Caco-2 (cell line): ENCODE data around the gene MPI. TPM values are rescaled to one million over a fixed set of nuclear protein-coding genes. Genes with fewer than 3 reads are reported as not detected.
A peak's percentile ranks its signal among the peaks of the same experiment; 100 is the strongest.

Source experiments
- BruUV-seq: library from RNA; stranded (reverse); fragments of 400-500 nt; replicated peaks from 2 replicates; lab custom pipeline; 2021; lab: Mats Ljungman, UMichigan
- CTCF ChIA-PET: fragments of 300-600 bp; sonication (Branson Sonifier 250); formaldehyde crosslinking; loops from one replicate; lab custom pipeline; 2022; ENCODE audit warnings: antibody characterized with exemption; lab: Charles Lee
- POLR2A ChIA-PET: fragments of 300-600 bp; sonication (Branson Sonifier 250); formaldehyde crosslinking; loops from one replicate; lab custom pipeline; 2022; ENCODE audit warnings: antibody characterized with exemption; lab: Charles Lee
- DNase-seq, 2 experiments: peaks; one replicate each; pipeline versions ENCODE4 v3.0.0 to v3.0.0-alpha.2; 2020 to 2022
- H3K27me3 ChIP-seq: replicated peaks from 2 replicates; pipeline ENCODE4 v1.6.0; 2011; ENCODE audit warnings: low read length; ENCODE audit not compliant: control insufficient read depth, insufficient read depth
- H3K36me3 ChIP-seq: 2 replicates; pipeline ENCODE4 v1.5.1; 2011; ENCODE audit warnings: low read length; ENCODE audit not compliant: control insufficient read depth, insufficient read depth
- H3K4me1 ChIP-seq: fragments of 250-450 bp; sonication (Bioruptor Pico); 2 replicates; pipeline ENCODE4 v1.5.1; 2020; ENCODE audit warnings: mild to moderate bottlenecking
- H3K4me3 ChIP-seq: 2 replicates; pipeline ENCODE4 v1.5.1; 2011; ENCODE audit warnings: low read depth, mild to moderate bottlenecking, control low read depth, low read length
- H3K9me3 ChIP-seq: fragments of 250-450 bp; sonication (Bioruptor Pico); 2 replicates; pipeline ENCODE4 v1.5.1; 2020; ENCODE audit warnings: mild to moderate bottlenecking, moderate library complexity
- H3K27ac Mint-ChIP-seq: one replicate; pipeline ENCODE4 v1.8.0; 2022; ENCODE audit warnings: mixed read lengths; ENCODE audit not compliant: unreplicated experiment
- H3K27me3 Mint-ChIP-seq: one replicate; pipeline ENCODE4 v1.8.0; 2022; ENCODE audit warnings: mixed read lengths; ENCODE audit not compliant: insufficient read depth, unreplicated experiment
- H3K36me3 Mint-ChIP-seq: one replicate; pipeline ENCODE4 v1.8.0; 2022; ENCODE audit warnings: mild to moderate bottlenecking, mixed read lengths; ENCODE audit not compliant: insufficient read depth, unreplicated experiment
- H3K4me1 Mint-ChIP-seq: one replicate; pipeline ENCODE4 v1.8.0; 2022; ENCODE audit warnings: low read depth, mixed read lengths; ENCODE audit not compliant: unreplicated experiment
- H3K4me3 Mint-ChIP-seq: one replicate; pipeline ENCODE4 v1.8.0; 2022; ENCODE audit warnings: mild to moderate bottlenecking, moderate library complexity, mixed read lengths; ENCODE audit not compliant: unreplicated experiment
- H3K9me3 Mint-ChIP-seq: one replicate; pipeline ENCODE4 v1.8.0; 2022; ENCODE audit warnings: mixed read lengths; ENCODE audit not compliant: unreplicated experiment
- CTCF ChIP-seq, 2 experiments: fragments of 200-600 bp in 1 of 2; IDR thresholded peaks; 1 replicate in 1 of 2; 2 replicates in 1 of 2; pipeline versions ENCODE4 v1.5.1 to v1.8.0; 2011 to 2022; ENCODE audit warnings: antibody characterized with exemption in 1 of 2, control low read depth in 1 of 2, inconsistent platforms in 1 of 2, low read depth in 1 of 2, low read length in 1 of 2, mild to moderate bottlenecking in 1 of 2, moderate library complexity in 1 of 2; ENCODE audit not compliant: insufficient read depth in 1 of 2, severe bottlenecking in 1 of 2, unreplicated experiment in 1 of 2
- intact Hi-C: fragments of 100-400 bp; cut with micrococcal nuclease; formaldehyde crosslinking; loops from one replicate; pipeline ENCODE4 v1.10.0; 2022; ENCODE audit not compliant: unreplicated experiment
- total RNA-seq: library from RNA; stranded (reverse); gene quantifications from 2 replicates; pipeline ENCODE4 v1.2.3, GENCODE V29; 2022

MPI gene
- total RNA-seq, 1 experiment from 2014 or later = 29.1 TPM

DNA sequence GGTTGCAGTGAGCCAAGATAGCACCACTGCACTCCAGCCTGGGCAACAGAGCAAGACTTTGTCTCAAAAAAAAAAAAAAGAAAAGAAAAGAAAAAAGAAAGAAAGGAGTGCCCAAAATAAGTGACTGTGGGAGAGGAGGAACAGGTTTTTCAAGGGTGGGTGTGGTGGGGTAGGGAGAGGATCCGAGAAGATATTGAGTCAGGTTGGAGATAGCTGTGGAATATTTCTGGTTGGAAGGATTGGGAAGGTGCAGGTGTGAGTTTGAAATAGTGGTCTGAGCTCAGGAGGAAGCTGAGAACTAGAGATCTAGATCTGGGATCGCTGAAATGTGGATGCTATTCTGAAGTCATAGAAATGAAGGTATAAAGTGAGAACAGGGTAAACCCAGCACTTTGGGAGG lies 24.5 kb upstream of the MPI start:
- no peaks in the 10 kb centered on the region for H3K27me3 Mint-ChIP-seq
- Histone ChIP-seq H3K9me3 (peaks cover 6% of the 10 kb centered on the region; the same call in 1 of the 2 replicates), H3K4me1 (peaks cover 38% of the 10 kb centered on the region), H3K36me3 (peaks cover 3% of the 10 kb centered on the region; the same call in 1 of the 2 replicates), H3K4me3 (no peak overlapping the region), H3K27me3 (no peaks in the 10 kb centered on the region)
- peak overlapping the region; percentile 16 for H3K27ac Mint-ChIP-seq
- peaks cover 42% of the 10 kb centered on the region for H3K4me1 Mint-ChIP-seq
- H3K36me3 Mint-ChIP-seq = peaks cover 47% of the 10 kb centered on the region
- no peaks in the 10 kb centered on the region for H3K9me3 Mint-ChIP-seq
- no TSS peak for BruUV-seq
- ChIA-PET POLR2A (interaction anchor here (0.7 kb wide), 1 partner anchor 82 kb away, joined by 3 read pairs; no protein-coding TSS in a partner anchor), CTCF (interaction anchor here (0.6 to 0.9 kb wide), 2 partner anchors 37 to 94 kb away, joined by 3 to 5 read pairs; no protein-coding TSS in a partner anchor)
- intact Hi-C loops = no loop called here
- no peak overlapping the region for H3K4me3 Mint-ChIP-seq
- DNase-seq = no peak
- no peak for TF ChIP-seq CTCF (IDR thresholded peaks at IDR 0.05; ENCODE audit: insufficient read depth in 1 of 2, low read depth in 1 of 2, low read length in 1 of 2, severe bottlenecking in 1 of 2, unreplicated experiment in 1 of 2)

DNA sequence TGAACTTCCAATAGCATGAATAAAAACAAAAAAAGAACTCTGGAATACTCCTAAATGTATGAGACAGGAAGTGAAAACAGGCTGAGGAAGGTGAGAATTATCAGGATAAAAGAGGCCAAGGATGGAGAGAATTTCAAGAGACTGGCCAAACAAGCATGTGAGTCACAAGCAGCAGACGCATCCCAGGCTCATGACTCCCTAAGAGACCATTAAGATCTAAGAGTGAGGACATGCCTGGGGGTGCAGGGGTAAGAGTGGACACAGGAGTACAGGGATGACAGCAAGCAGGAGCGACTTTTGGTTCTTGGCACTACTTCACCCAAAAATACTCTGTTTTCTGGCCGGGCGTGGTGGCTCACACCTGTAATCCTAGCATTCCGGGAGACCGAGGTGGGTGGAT lies 23.8 kb upstream of the MPI start:
- BruUV-seq = no TSS peak
- peak overlapping the region; percentile 16 for H3K27ac Mint-ChIP-seq
- peaks cover 49% of the 10 kb centered on the region for H3K4me1 Mint-ChIP-seq
- no peaks in the 10 kb centered on the region for H3K27me3 Mint-ChIP-seq
- Histone ChIP-seq H3K4me3 (no peak overlapping the region), H3K36me3 (peaks cover 3% of the 10 kb centered on the region; the same call in 1 of the 2 replicates), H3K4me1 (peaks cover 46% of the 10 kb centered on the region), H3K9me3 (peaks cover 6% of the 10 kb centered on the region; the same call in 1 of the 2 replicates), H3K27me3 (no peaks in the 10 kb centered on the region)
- H3K36me3 Mint-ChIP-seq = peaks cover 54% of the 10 kb centered on the region
- no peak for DNase-seq
- H3K4me3 Mint-ChIP-seq = no peak overlapping the region
- TF ChIP-seq CTCF (IDR thresholded peaks at IDR 0.05; ENCODE audit: insufficient read depth in 1 of 2, low read depth in 1 of 2, low read length in 1 of 2, severe bottlenecking in 1 of 2, unreplicated experiment in 1 of 2) = no peak
- CTCF ChIA-PET = interaction anchor here (0.6 kb wide), 2 partner anchors 36 to 55 kb away, joined by 3 to 5 read pairs; no protein-coding TSS in a partner anchor
- no peaks in the 10 kb centered on the region for H3K9me3 Mint-ChIP-seq
- intact Hi-C loops = no loop called here
- POLR2A ChIA-PET = no interaction called here

DNA sequence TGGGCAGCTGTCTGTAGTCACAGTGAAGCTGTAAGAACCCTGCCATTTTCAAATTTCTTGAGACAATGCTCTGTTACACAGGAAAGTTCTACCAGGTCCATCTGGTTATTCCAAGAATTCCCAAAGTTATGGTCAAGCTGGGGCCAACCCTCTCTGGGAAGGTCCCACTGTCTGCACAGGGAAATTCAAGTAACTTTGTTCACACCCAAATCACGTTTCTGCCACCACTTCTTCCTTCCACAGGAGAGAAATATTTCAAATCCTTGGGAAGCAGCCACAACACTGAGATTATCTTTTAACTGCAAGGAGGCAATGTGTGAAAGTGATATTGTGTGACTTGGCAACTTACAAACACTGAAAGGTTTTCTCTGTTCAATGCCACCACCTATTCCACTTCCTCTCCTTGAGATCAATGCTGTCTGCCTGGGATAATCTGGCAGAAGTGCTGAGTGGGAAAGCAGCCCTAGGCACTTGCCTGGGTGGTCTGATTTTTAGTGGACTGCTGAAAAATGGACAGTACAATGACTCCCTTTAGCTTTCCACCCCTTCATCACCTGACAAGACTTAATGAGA lies 22.3 kb upstream of the MPI start:
- DNase-seq = no peak
- BruUV-seq = no TSS peak
- Mint-ChIP-seq H3K27me3 (no peaks in the 10 kb centered on the region), H3K4me3 (peak overlapping the region; percentile 18), H3K36me3 (peaks cover 60% of the 10 kb centered on the region), H3K9me3 (no peaks in the 10 kb centered on the region), H3K27ac (peak overlapping the region; percentile 57), H3K4me1 (peaks cover 52% of the 10 kb centered on the region)
- peaks cover 6% of the 10 kb centered on the region; the same call in 1 of the 2 replicates for H3K9me3 ChIP-seq
- ChIA-PET CTCF (no interaction called here), POLR2A (no interaction called here)
- no peak overlapping the region for H3K4me3 ChIP-seq
- H3K36me3 ChIP-seq = peaks cover 3% of the 10 kb centered on the region; the same call in 1 of the 2 replicates
- no peak for TF ChIP-seq CTCF (IDR thresholded peaks at IDR 0.05; ENCODE audit: insufficient read depth in 1 of 2, low read depth in 1 of 2, low read length in 1 of 2, severe bottlenecking in 1 of 2, unreplicated experiment in 1 of 2)
- intact Hi-C loops = no loop called here
- H3K27me3 ChIP-seq = no peaks in the 10 kb centered on the region
- H3K4me1 ChIP-seq = peaks cover 51% of the 10 kb centered on the region
